Upper lobe of left lung (tissue), 6 donors: ENCODE measurements around the gene ENOSF1. TPM values are rescaled to one million over a fixed set of nuclear protein-coding genes. Genes with fewer than 3 reads are reported as not detected.

Experiments
- ATAC-seq, 2 donors: fragments of 200-7000 bp; cut with Tn5 transposase; one replicate each; pipeline ENCODE4 v1.9.1; 2022; ENCODE audit warnings: mild to moderate bottlenecking in 2 of 2, moderate library complexity in 2 of 2; ENCODE audit not compliant: low FRiP score in 2 of 2
- DNase-seq, 2 donors: peaks; one replicate each; pipeline ENCODE4 v3.0.0-alpha.2; 2019 to 2020
- H3K27ac ChIP-seq, 4 donors: fragments of 200-600 bp; sonication (generic); one replicate each; pipeline ENCODE4 v1.5.1; 2016 to 2019
- H3K27me3 ChIP-seq, 4 donors: fragments of 200-600 bp; sonication (generic); one replicate each; pipeline ENCODE4 v1.5.1; 2017 to 2019
- H3K36me3 ChIP-seq, 4 donors: fragments of 200-600 bp; sonication (generic); one replicate each; pipeline ENCODE4 v1.5.1; 2016 to 2019
- H3K4me1 ChIP-seq, 4 donors: fragments of 200-600 bp; sonication (generic); one replicate each; pipeline ENCODE4 v1.5.1; 2018 to 2019
- H3K4me3 ChIP-seq, 4 donors: fragments of 200-600 bp; sonication (generic); one replicate each; pipeline ENCODE4 v1.5.1; 2017 to 2019; ENCODE audit warnings: mild to moderate bottlenecking in 2 of 4, moderate library complexity in 1 of 4
- H3K9me3 ChIP-seq, 4 donors: fragments of 200-600 bp; sonication (generic); one replicate each; pipeline ENCODE4 v1.5.1; 2018 to 2019
- CTCF ChIP-seq, 6 experiments: fragments of 450-650 bp in 4 of 6; fragments of 200-600 bp in 2 of 6; sonication (generic) in 2 of 6; IDR thresholded peaks; one replicate each; pipeline ENCODE4 v1.5.1; 2016 to 2019; ENCODE audit warnings: antibody characterized with exemption in 6 of 6
- EP300 ChIP-seq, 4 donors: sonication (generic); formaldehyde crosslinking; IDR thresholded peaks; one replicate each; pipeline ENCODE4 v1.5.1; 2017; ENCODE audit warnings: antibody characterized with exemption in 4 of 4, control low read depth in 2 of 4
- POLR2A ChIP-seq, 4 donors: fragments of 450-650 bp; IDR thresholded peaks; one replicate each; pipeline ENCODE4 v1.5.1; 2016 to 2017; ENCODE audit warnings: antibody characterized with exemption in 4 of 4, mild to moderate bottlenecking in 2 of 4
- POLR2AphosphoS5 ChIP-seq, 2 donors: sonication (generic); formaldehyde crosslinking; IDR thresholded peaks; one replicate each; pipeline ENCODE4 v1.5.1; 2017; ENCODE audit warnings: antibody characterized with exemption in 2 of 2
- WGBS, 2 donors: methylation state at CpG; one replicate each; pipeline ENCODE4 v1.1.5; 2017 to 2018; 5-methylcytosine and 5-hydroxymethylcytosine counted together
- total RNA-seq, 6 donors: library from RNA; depleted of rRNA in 4 of 6; stranded (reverse); fragments of >200 nt in 4 of 6; gene quantifications; one replicate each; pipeline versions ENCODE4 v1.1.0 to v1.2.1, GENCODE V29; 2016 to 2021
- donor health status: DM: no; HTN: no; CAD: no; lungs with moderate emphysema.
- donor health status: DM: no; HTN: yes; CAD: no; lungs with severe emphysema.

ENOSF1 gene
- total RNA-seq, 6 donors from 2014 or later: 66.9 to 296 (median 105) TPM

- Histone ChIP-seq H3K9me3 (no peaks in the 10 kb centered on the region), H3K36me3 (peaks cover 0 to 4% (median 0%) of the 10 kb centered on the region in 4 donors), H3K4me1 (peaks cover 10 to 24% (median 12%) of the 10 kb centered on the region in 4 donors), H3K4me3 (peak overlapping the region; percentile 60 to 82 (median 68)), H3K27me3 (no peaks in the 10 kb centered on the region), H3K27ac (peak overlapping the region; percentile 82 to 90 (median 89))
- peak; percentile 67 to 72 for TF ChIP-seq POLR2AphosphoS5 (IDR thresholded peaks at IDR 0.05)
- TF ChIP-seq CTCF (IDR thresholded peaks at IDR 0.05): no peak
- TF ChIP-seq EP300 (IDR thresholded peaks at IDR 0.05): peak in 2 of 4 donors; percentile 20 to 68
- TF ChIP-seq POLR2A (IDR thresholded peaks at IDR 0.05): peak in 2 of 4 donors; percentile 21 to 64
- WGBS, 2 donors: 0% methylated on average over 27 to 42 of the region's 42 CpGs
- DNase-seq: peak; percentile 55 to 83
- ATAC-seq: peak; percentile 75 to 79
Measured at GRCh38 chr18:711657-712400, 601 bp downstream of the ENOSF1 start.

GRCh38 chr18:711310-711656 lies 1.1 kb downstream of the ENOSF1 start:
- WGBS, 2 donors: 4 to 6% methylated on average over 8 of the region's 8 CpGs
- DNase-seq: no peak
- peak overlapping the region; percentile 82 to 90 (median 89) for H3K27ac ChIP-seq
- peaks cover 0 to 4% (median under 1%) of the 10 kb centered on the region in 4 donors for H3K36me3 ChIP-seq
- H3K4me3 ChIP-seq: peak overlapping the region; percentile 60 to 82 (median 68)
- ATAC-seq: peak in 1 of 2 donors; percentile 1
- H3K4me1 ChIP-seq: peaks cover 10 to 24% (median 12%) of the 10 kb centered on the region in 4 donors
- H3K27me3 ChIP-seq: no peaks in the 10 kb centered on the region
- TF ChIP-seq POLR2A (IDR thresholded peaks at IDR 0.05): peak in 1 of 4 donors; percentile 20
- TF ChIP-seq EP300 (IDR thresholded peaks at IDR 0.05): no peak
- TF ChIP-seq POLR2AphosphoS5 (IDR thresholded peaks at IDR 0.05): no peak
- H3K9me3 ChIP-seq: no peaks in the 10 kb centered on the region

GRCh38 chr18:710418-711300 lies 1.8 kb downstream of the ENOSF1 start:
- no peaks in the 10 kb centered on the region for H3K27me3 ChIP-seq
- DNase-seq: peak in 1 of 2 donors; percentile 44
- no peak for ATAC-seq
- peak overlapping the region in 3 of 4 donors; percentile 68 to 82 (median 69) for H3K4me3 ChIP-seq
- H3K9me3 ChIP-seq: no peaks in the 10 kb centered on the region
- H3K36me3 ChIP-seq: peaks cover 0 to 8% (median 2%) of the 10 kb centered on the region in 4 donors
- H3K4me1 ChIP-seq: peaks cover 10 to 24% (median 12%) of the 10 kb centered on the region in 4 donors
- no peak for TF ChIP-seq CTCF (IDR thresholded peaks at IDR 0.05)
- no peak for TF ChIP-seq POLR2A (IDR thresholded peaks at IDR 0.05)
- TF ChIP-seq POLR2AphosphoS5 (IDR thresholded peaks at IDR 0.05): no peak
- no peak for TF ChIP-seq EP300 (IDR thresholded peaks at IDR 0.05)
- 72 to 74% methylated on average over 3 of the region's 3 CpGs for WGBS, 2 donors
- H3K27ac ChIP-seq: peak overlapping the region in 3 of 4 donors; percentile 88 to 90 (median 90)

GRCh38 chr18:709771-710170 lies 2.7 kb downstream of the ENOSF1 start:
- H3K36me3 ChIP-seq: peaks cover 0 to 15% (median 9%) of the 10 kb centered on the region in 4 donors
- TF ChIP-seq CTCF (IDR thresholded peaks at IDR 0.05) (no peak), EP300 (IDR thresholded peaks at IDR 0.05) (no peak), POLR2A (IDR thresholded peaks at IDR 0.05) (no peak), POLR2AphosphoS5 (IDR thresholded peaks at IDR 0.05) (no peak)
- WGBS, 2 donors: 60 to 80% methylated on average over 1 of the region's 1 CpG
- H3K27ac ChIP-seq: no peak overlapping the region
- H3K4me1 ChIP-seq: peaks cover 10 to 24% (median 12%) of the 10 kb centered on the region in 4 donors
- ATAC-seq (no peak), DNase-seq (no peak)
- no peak overlapping the region for H3K4me3 ChIP-seq
- no peaks in the 10 kb centered on the region for H3K27me3 ChIP-seq
- H3K9me3 ChIP-seq: no peaks in the 10 kb centered on the region

GRCh38 chr18:708096-708495 lies 4.3 kb downstream of the ENOSF1 start:
- ATAC-seq (no peak), DNase-seq (no peak)
- H3K36me3 ChIP-seq: peaks cover 4 to 24% (median 11%) of the 10 kb centered on the region in 4 donors
- 96 to 97% methylated on average over 10 of the region's 10 CpGs for WGBS, 2 donors
- H3K27me3 ChIP-seq: no peaks in the 10 kb centered on the region
- no peak overlapping the region for H3K4me3 ChIP-seq
- H3K4me1 ChIP-seq: peaks cover 10 to 31% (median 19%) of the 10 kb centered on the region in 4 donors
- no peak for TF ChIP-seq CTCF (IDR thresholded peaks at IDR 0.05)
- TF ChIP-seq POLR2A (IDR thresholded peaks at IDR 0.05): no peak
- no peak for TF ChIP-seq POLR2AphosphoS5 (IDR thresholded peaks at IDR 0.05)
- no peak for TF ChIP-seq EP300 (IDR thresholded peaks at IDR 0.05)
- H3K27ac ChIP-seq: no peak overlapping the region
- no peaks in the 10 kb centered on the region for H3K9me3 ChIP-seq
